ENCODE results near the gene CHST11. TPM values are rescaled to one million over a fixed set of nuclear protein-coding genes. Genes with fewer than 3 reads are reported as not detected.
"Not testable (repeated sequence)": the region's sequence is repeated elsewhere in the genome, so short reads cannot be mapped to it uniquely, and the experiment has no call there.

CHST11 gene
- total RNA-seq, 1 donor from 2014 or later: 71.4 TPM

- intact Hi-C loops (cut with micrococcal nuclease): loop anchor here (5.0 kb wide), 4 partner anchors 83 to 453 kb away; no protein-coding TSS in a partner anchor
Observed at GRCh38 chr12:104599272-104600035, 142.7 kb downstream of the CHST11 start.

DNA sequence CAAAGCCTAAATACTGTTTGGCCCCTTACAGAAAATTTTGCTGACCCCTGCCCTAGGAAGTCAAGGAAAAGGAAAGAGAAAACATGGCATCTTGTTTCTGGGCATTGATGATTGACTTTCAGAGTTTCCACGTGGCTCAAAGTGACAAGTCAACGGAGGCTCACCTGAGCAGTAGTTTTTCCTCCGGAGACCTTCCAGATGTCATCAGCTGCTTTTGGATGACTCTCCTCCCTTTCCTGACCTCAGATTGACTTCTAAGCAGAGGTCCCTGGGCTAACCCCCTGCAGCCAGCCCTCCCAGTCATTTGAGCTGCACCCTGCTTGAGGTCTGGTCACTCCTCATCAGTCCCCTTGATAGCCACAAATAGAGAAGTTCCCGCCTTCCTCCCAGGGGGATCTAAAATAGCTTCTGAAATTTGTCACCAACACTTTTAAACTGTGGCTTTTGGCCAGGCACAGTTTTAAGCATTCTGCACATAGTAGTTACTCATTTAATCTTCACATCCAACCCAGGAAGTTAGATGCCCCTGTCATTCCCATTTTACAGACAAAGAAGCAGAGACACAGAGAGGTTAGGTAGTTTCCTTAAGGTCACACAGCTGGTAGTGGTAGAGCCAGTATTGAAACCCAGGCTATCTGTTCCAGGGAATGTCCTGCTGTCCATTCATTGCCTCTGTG lies 143.4 kb downstream of the CHST11 start:
- intact Hi-C loops (cut with micrococcal nuclease): loop anchor here (5.0 kb wide), 4 partner anchors 82 to 452 kb away; no protein-coding TSS in a partner anchor

DNA sequence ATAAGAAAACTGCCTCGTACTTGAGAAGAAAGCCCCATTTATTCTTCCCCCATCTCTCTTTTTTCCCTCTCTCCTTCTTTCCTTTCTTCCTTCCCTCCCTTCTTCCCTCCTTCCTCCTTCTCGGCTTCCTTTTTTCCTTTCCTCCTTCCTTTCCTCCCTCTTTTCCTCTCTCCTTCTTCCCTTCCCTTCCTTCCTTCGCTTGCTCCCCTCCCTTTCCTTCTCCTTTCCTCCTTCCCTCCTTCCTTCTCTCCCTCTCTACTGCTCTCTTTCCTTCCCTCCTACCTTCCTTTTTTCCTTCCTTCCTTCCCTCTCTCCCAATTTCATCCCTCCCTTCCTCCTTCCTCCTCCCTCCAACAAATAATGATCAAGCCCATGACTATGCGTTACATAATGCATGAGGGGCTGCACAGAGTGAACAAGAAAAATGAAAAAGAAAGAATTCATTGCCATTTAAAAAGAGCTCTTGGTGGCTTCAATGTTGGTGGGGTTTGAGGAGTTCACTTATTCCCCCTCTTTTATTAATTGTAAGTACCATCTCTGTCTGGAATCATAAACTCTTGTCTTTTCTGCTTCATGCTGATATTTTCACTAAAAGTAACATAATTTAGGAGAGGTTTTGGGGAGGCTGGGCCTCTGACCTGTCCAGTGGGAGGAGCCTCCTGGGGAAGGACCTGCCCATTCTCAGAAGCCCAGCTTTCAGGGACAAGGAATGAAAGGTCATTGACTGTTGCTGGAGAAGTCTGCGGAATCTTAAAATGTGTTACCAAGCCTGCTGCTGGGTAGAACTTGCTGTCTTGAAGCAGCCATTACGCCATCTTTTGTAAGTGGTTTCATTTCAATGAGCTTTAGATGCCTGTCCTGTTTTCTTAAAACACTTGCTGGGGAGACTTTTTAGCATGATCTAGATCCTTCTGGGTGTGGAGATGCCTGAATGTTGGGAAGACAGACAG lies 144.3 kb downstream of the CHST11 start:
- intact Hi-C loops (cut with micrococcal nuclease): loop anchor here (5.0 kb wide), 4 partner anchors 81 to 451 kb away; no protein-coding TSS in a partner anchor

DNA sequence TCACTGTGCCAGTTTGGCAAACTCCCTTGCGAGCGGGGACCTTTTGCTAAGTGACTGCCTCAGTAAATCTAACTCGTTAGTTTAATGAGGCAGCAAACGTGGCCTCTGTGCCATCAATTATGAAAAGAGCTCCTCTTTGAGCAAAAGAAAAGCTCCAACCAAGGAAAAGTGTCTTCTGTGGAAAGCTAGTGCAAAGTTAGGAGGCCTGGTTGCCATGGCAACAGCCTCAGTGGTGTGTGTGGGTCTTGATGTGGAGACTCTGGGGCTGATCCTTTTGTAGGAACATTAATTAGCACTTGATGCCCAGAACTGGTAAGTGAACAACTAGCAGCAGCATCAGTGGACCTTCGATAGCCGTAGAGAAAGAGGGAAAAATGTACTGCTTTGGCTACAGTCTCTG lies 145.7 kb downstream of the CHST11 start:
- intact Hi-C loops (cut with micrococcal nuclease): loop anchor here (5.0 kb wide), 4 partner anchors 80 to 450 kb away; no protein-coding TSS in a partner anchor

DNA sequence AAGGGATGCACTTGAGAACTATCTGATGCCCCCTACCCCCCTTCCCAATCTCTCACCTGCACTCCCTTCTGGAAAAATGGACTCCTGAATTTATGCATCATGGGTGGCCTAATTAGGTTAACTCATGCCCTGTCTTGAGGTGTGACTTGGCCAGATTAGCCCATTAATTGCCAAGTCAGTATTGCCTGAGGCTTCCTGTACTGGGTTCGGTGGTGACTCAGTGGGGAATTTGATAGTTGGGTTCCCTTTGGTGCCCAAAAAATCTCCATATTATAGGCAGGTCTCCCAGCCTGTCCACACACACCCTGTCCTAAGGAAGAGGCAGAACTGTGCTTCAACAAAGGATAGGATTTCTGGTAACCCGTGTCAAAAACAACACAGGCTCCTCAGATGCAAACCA lies 146.1 kb downstream of the CHST11 start:
- intact Hi-C loops (cut with micrococcal nuclease): loop anchor here (5.0 kb wide), 4 partner anchors 79 to 449 kb away; no protein-coding TSS in a partner anchor

GRCh38 chr12:104603545-104603973 lies 146.8 kb downstream of the CHST11 start:
- intact Hi-C loops (cut with micrococcal nuclease): loop anchor here (5.0 kb wide), 4 partner anchors 79 to 449 kb away; no protein-coding TSS in a partner anchor

- intact Hi-C loops (cut with micrococcal nuclease): loop anchor here (1.0 to 5.0 kb wide), 7 partner anchors 35 to 448 kb away; no protein-coding TSS in a partner anchor
Observed at GRCh38 chr12:104604070-104604994, 147.6 kb downstream of the CHST11 start.

DNA sequence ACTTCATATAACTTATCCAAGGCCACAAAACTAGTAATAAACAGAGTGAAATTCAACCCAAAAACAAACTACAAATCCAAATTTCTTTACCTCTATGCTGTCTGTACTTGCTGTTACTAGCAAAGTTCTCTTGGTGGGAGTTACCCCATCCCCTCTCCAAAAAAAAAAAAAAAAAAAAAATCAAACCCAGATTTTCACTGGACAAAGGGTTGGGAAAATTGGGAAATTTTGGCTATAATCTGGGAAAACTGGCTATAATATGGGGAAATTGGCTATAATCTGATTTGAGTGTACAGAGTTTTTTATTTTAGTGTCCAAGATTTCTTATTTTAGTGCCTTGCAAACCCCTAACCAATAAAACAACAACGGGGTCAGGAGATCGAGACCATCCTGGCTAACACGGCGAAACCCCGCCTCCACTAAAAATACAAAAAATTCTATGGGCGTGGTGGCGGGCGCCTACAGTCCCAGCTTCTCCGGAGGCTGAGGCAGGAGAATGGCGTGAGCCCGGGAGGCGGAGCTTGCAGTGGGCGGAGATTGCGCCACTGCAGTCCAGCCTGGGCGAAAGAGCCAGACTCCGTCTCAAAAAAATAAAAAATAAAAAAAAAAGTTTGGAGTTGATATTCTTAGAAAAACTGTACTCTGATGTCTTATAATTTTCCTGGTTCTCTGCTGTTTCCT lies 148.4 kb downstream of the CHST11 start:
- intact Hi-C loops (cut with micrococcal nuclease): loop anchor here (1.0 to 5.0 kb wide), 7 partner anchors 36 to 447 kb away; no protein-coding TSS in a partner anchor

DNA sequence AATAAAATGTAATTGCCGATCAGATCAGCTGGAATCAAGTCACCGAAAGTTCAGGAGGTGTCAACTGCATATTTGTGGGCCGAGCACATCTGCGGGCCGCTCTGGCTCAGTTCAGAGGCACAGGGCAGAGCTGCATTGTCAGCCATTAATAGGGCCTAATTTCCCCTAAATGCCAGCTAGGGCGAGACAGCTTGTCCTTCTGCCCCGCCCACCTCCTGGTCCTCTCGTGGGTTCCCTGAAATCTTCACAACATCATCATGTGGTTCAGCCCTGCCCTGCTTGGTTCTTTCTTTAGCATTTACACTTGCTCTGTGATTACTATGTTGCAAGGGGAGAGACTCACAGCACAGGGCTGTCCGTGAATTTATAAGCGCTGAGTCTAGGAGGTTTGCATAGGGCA lies 148.9 kb downstream of the CHST11 start:
- intact Hi-C loops (cut with micrococcal nuclease): no loop called here

DNA sequence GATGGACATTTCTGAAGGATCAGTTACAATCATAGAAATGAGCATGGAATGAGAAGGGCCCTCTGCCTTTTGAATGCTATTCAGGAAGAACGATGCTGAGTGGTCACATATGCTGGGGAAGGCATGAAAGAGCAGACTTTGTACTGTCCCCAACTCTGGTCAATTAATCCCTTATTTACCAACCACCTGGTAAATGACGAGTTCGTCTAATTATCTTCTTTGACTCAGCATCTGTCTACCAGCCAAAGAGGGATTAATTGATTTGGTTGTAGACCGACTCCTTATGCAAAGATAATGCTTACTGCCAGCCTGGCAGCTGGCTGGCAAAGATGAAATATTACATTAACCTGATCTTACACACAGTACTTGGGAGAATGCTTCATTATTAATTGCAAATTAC lies 152.2 kb downstream of the CHST11 start:
- intact Hi-C loops (cut with micrococcal nuclease): no loop called here

- intact Hi-C loops (cut with micrococcal nuclease): no loop called here
Observed at GRCh38 chr12:104609445-104609844, 152.7 kb downstream of the CHST11 start.

DNA sequence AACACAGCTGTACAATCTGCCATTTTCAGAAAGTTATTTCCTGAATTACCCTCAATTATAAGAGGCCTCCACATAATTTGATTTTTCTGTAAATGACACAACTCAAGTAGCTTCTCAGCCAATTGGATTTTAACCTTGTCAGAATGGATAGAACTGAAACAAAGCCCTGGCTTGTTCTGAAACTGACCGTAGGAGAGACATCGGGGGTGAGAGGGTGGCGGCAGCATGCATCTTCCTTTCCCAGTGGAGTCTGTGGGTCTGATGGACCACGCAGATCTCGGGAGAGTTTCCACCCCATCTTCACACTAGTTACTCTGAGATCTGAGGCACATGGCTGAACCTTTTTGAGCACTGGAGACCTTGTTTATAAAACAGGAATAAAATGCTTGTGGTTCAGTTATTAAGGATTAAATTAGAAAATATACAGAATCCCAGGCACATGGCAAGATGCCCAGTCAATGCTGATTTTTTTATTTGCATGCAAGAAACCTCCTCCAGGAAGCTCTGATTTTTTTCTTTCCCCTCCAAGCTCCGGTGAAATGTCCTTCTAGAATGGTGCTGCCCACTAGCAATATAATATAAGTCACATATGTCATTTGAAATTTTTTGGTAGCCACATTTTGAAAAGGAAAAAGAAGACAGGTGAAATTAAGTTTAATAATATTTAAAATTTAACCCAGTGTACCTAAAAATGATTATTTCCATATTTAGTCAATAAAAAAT lies 153.9 kb downstream of the CHST11 start:
- intact Hi-C loops (cut with micrococcal nuclease): no loop called here

DNA sequence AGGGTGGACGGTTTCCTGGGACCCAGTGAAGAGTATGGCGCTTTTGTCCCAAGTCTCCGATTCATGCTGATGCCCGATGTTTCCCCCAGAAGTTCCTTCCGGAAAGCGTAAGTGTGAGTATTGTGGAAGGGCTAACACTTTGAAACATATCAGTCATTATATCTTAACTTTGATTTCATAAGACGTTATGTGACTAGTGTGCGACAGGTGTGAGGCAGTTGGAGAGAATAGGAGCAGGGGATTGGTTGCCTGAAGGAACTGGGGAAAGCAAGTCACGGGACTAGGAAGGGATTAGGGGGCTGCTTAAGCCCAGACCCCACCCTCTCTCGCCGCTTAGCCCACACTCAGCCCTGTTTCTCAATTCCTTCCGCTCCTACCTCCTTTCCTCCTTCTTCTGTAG lies 154.9 kb downstream of the CHST11 start:
- intact Hi-C loops (cut with micrococcal nuclease): no loop called here

DNA sequence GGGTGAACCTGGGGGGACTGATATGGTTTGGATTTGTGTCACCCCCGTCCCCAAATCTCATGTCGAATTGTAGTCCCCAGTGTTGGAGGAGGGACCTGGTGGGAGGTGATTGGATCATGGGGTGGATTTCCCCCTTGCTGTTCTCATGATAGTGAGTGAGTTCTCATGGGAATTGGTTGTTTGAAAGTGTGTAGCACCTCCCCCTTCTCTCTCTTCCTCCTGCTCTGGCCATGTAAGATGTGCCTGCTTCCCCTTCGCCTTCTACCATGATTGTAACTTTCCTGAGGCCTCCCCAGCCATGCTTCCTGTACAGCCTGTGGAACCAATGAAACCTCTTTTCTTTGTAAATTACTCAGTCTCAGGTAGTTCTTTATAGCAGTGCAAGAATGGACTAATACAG lies 156.6 kb downstream of the CHST11 start:
- intact Hi-C loops (cut with micrococcal nuclease): not testable (repeated sequence)

DNA sequence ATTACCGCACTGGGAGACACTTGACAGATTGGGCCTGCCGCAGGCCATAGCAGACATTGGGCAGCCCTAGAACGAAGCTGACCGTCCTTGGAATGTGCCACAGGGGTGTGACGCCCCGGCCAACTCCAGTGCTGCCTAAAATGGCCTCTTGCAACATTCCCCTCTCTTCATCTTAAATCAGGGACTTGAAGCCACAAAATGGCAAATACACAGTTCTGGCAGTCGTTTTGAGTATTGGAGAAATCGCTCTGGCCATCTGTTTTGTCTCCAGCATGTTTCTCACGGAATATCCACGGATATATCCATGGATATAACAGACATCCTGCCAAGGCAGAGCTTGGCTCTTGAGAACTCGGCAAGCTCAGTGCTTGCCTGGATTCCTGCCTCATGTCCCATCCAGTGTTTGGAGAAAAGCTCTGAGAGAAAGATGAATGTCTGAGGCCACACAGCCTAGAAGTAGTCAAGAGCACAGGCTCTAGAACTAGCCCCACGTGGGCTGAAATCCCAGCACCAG lies 158.4 kb downstream of the CHST11 start:
- intact Hi-C loops (cut with micrococcal nuclease): no loop called here

DNA sequence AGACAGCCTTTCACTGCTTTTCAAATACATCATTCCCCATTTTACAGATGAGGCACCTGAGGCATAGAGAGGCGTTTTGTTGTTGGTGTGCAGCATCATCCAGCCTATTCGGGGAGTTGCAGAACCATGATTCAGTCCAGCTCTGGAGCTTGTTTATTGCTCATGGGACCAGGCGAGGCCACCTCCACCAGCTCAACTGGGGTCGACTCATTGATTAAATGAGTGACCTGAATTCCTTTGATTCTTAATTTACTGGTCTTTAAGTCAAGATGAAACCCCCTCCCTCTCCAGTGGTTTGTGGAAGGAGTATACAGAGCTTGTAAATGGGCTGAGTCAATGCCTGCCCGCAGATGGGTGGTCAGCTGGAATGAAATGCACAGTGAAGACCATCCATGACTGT lies 161.9 kb downstream of the CHST11 start:
- intact Hi-C loops (cut with micrococcal nuclease): no loop called here

DNA sequence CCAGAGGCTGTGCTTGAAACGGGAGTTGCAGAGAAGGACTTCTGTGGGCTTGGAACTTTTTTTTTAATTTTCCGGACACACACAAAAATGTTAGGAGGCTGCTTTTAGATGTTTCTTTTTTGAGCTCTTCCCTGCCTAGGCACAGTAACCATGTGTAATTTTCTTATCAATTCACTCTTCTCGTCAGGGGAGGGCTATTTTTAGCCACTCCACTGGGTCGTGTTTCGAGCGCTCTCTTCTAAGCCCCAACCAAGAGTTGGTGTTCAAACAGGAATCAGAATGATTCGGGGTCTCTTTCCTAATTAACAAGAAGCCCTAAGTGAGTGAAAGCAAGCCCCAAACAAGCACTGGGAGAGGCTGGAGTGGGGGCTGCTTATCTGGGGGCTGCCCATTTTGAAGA lies 162.6 kb downstream of the CHST11 start:
- intact Hi-C loops (cut with micrococcal nuclease): no loop called here

DNA sequence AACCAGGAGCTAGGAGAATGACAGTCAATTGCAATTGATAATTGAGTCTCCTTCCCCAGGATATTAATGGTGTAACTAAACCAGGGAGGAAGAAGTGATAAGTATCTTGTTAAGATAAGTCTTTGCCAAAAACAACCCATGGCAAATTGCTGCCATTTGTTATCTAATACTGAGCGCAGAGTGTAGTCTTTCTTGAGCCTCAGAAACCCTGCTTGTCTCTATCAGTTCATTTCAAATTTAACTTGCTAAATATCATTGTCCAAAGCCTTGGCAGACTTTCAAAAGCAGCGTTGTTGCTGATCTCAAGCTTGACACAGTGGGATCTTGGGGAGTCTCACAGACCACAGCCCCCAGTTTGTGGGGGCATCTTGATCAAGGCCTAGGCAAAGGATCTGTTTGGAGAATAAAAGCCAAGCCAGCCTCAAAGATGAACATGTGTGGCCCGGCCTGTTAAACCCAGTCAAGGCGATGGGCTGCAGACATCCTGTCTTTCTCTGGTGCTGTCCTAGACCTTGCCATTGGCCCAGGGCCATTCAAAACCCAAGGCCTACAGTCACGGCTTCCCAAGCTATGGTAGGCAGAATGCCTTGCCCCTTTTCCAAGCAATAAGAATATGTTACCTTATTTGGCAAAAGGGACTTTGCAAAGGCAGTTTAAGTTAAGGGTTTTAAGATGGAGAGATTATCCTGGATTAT lies 164.2 kb downstream of the CHST11 start:
- intact Hi-C loops (cut with micrococcal nuclease): no loop called here

Measured in T-helper 2 cell treated with Interferon-gamma antibody and Interleukin-4, amounts not matched to agents 100 ng/mL and 5 ng/mL, for 36 hours (primary cell).